T47D (cell line): ENCODE data around the gene AMIGO1.
"Not testable (repeated sequence)": the region's sequence is repeated elsewhere in the genome, so short reads cannot be mapped to it uniquely, and the experiment has no call there.

Source experiments
- DNase-seq, 2 experiments: peaks; one replicate each; pipeline versions ENCODE4 v3.0.0 to v3.0.0-alpha.2; 2011 to 2012; ENCODE audit warnings: low read depth in 1 of 2, low spot score in 1 of 2
- JUND ChIP-seq: IDR thresholded peaks from 2 replicates; pipeline ENCODE4 v1.6.1; 2012; ENCODE audit warnings: low read depth
- in situ Hi-C: cut with HindIII; loops from 2 replicates; pipeline ENCODE4 v1.10.0; 2016; ENCODE audit warnings: low sequenced_read_pairs, low pct_unique_long_range_greater_than_20kb

The AMIGO1 gene

GRCh38 chr1:109482791-109483671 lies 26.5 kb downstream of the AMIGO1 start:
- in situ Hi-C loops, result no loop called here
- TF ChIP-seq JUND, result no peak
- no peak for DNase-seq

GRCh38 chr1:109482242-109482641 lies 27.3 kb downstream of the AMIGO1 start:
- no peak for DNase-seq
- in situ Hi-C loops, result no loop called here
- TF ChIP-seq JUND, result no peak

- no peak for DNase-seq
- in situ Hi-C loops, result no loop called here
- no peak for TF ChIP-seq JUND
These were observed 27.9 kb downstream of the AMIGO1 start for GRCh38 chr1:109481646-109482045.

GRCh38 chr1:109479901-109480300 lies 29.6 kb downstream of the AMIGO1 start:
- TF ChIP-seq JUND, result no peak
- DNase-seq, result no peak
- in situ Hi-C loops, result no loop called here

- TF ChIP-seq JUND, result no peak
- no peak for DNase-seq
- in situ Hi-C loops, result no loop called here
These were observed 30.2 kb downstream of the AMIGO1 start for GRCh38 chr1:109479311-109479710.

- in situ Hi-C loops, result no loop called here
- peak; percentile 35 to 79 for DNase-seq
- TF ChIP-seq JUND, result no peak
These were observed 30.7 kb downstream of the AMIGO1 start for GRCh38 chr1:109478806-109479205.

- TF ChIP-seq JUND, result no peak
- DNase-seq, result no peak
- in situ Hi-C loops, result no loop called here
These were observed 31.7 kb downstream of the AMIGO1 start for GRCh38 chr1:109477821-109478220.

GRCh38 chr1:109476825-109477224 lies 32.7 kb downstream of the AMIGO1 start:
- TF ChIP-seq JUND, result no peak

GRCh38 chr1:109475261-109475660 lies 34.3 kb downstream of the AMIGO1 start:
- in situ Hi-C loops, result no loop called here
- DNase-seq, result no peak
- no peak for TF ChIP-seq JUND

More at GRCh38 chr1:109476825-109477224, 32.7 kb downstream of the AMIGO1 start:
- in situ Hi-C loops, result no loop called here
- DNase-seq, result no peak

- no peak for TF ChIP-seq JUND
- in situ Hi-C loops, result no loop called here
- no peak for DNase-seq
These were observed 34.8 kb downstream of the AMIGO1 start for GRCh38 chr1:109474697-109475096.

- in situ Hi-C loops, DNase-seq: not testable (repeated sequence)
These were observed 36.1 kb downstream of the AMIGO1 start for GRCh38 chr1:109473284-109474057.

GRCh38 chr1:109472779-109473178 lies 36.7 kb downstream of the AMIGO1 start:
- no peak for TF ChIP-seq JUND
- no peak for DNase-seq
- in situ Hi-C loops, result no loop called here

GRCh38 chr1:109470245-109470644 lies 39.3 kb downstream of the AMIGO1 start:
- TF ChIP-seq JUND, result no peak
- DNase-seq, result no peak
- in situ Hi-C loops, result no loop called here
